ENCODE measurements around the gene REEP1.

- TF ChIP-seq, protein P1, sequence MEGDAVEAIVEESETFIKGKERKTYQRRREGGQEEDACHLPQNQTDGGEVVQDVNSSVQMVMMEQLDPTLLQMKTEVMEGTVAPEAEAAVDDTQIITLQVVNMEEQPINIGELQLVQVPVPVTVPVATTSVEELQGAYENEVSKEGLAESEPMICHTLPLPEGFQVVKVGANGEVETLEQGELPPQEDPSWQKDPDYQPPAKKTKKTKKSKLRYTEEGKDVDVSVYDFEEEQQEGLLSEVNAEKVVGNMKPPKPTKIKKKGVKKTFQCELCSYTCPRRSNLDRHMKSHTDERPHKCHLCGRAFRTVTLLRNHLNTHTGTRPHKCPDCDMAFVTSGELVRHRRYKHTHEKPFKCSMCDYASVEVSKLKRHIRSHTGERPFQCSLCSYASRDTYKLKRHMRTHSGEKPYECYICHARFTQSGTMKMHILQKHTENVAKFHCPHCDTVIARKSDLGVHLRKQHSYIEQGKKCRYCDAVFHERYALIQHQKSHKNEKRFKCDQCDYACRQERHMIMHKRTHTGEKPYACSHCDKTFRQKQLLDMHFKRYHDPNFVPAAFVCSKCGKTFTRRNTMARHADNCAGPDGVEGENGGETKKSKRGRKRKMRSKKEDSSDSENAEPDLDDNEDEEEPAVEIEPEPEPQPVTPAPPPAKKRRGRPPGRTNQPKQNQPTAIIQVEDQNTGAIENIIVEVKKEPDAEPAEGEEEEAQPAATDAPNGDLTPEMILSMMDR (IDR thresholded peaks at IDR 0.05), result no peak
- no peak for TF ChIP-seq POLR2A (IDR thresholded peaks at IDR 0.05)
These were observed 38.2 kb upstream of the REEP1 start for GRCh38 chr2:86375623-86376022.

All from testis (tissue), 2 donors.